ENCODE results near the gene SORCS1. TPM values are rescaled to one million over a fixed set of nuclear protein-coding genes. Genes with fewer than 3 reads are reported as not detected.

SORCS1 gene
- total RNA-seq, 2 donors from 2014 or later: not detected

DNA sequence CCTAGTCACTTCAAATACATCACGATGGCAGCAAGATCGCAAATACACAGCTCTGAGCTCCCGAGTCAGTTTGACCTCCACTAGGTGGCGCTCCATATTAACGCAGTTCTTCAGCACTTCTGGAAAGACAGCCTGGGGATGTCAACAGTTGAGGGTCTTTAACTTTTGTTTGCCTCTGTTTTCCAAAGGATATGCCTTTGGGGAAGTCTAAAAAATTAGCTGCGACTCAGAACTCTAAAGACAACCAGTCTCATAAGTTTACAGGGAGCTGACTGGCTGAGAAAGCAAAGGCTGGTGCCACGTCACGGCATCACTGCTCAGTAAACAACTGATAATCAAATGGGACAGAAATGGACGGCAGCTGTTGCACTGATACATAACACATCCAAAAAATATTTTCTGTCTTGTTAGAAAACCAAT lies 458.8 kb downstream of the SORCS1 start:
- peaks cover 2 to 8% of the 10 kb centered on the region in 2 donors for H3K27me3 Mint-ChIP-seq
- no peaks in the 10 kb centered on the region for H3K36me3 Mint-ChIP-seq
- DNase-seq (ENCODE audit: low spot score) (no peak), ATAC-seq (no peak)
- no peaks in the 10 kb centered on the region for H3K4me1 Mint-ChIP-seq (ENCODE audit: low read depth in 2 of 2)
- no peak overlapping the region for H3K27ac Mint-ChIP-seq
- H3K4me3 Mint-ChIP-seq: no peak overlapping the region
- no peaks in the 10 kb centered on the region for H3K9me3 Mint-ChIP-seq

DNA sequence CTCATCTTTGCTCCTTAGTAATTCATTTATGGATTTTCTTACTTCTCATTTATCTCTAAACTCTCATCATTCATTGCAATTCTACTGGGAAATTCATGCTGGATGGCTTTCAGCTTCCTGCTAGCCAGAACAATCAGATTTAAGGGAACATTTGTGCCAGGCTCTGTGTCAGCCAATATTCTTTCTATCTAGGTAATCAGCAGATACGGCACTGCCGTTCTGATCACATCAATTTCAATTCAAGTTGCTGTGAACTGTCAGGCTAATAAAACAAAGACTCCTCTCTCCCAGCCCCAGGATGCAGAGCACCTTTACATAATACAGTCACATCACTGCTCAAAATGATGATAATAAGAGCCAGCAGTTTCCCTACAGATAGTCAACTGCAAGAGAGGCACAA lies 468.3 kb downstream of the SORCS1 start:
- Mint-ChIP-seq H3K9me3 (peaks cover 6% of the 10 kb centered on the region), H3K27me3 (peaks cover 10 to 32% of the 10 kb centered on the region in 2 donors), H3K4me1 (ENCODE audit: low read depth in 2 of 2) (no peaks in the 10 kb centered on the region), H3K4me3 (no peak overlapping the region), H3K36me3 (no peaks in the 10 kb centered on the region), H3K27ac (no peak overlapping the region)
- DNase-seq (ENCODE audit: low spot score) (no peak), ATAC-seq (no peak)

DNA sequence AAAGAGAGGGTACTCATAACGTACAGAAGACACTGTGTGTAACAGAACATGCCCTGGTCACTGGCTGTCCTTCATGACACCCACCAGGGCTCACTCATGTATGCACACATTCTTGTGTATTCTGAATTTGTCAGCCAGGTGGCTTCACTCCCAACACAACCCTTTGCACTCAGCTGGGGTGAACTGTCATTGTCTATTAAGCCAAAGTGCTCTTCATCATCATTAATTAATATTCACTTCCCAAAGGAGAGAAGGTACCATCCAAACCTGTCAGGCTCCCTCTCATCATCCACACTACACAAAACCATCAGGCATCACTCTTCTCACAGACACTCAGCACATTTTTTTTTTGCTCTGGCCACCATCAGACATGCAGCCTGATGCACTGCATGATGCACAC lies 469.8 kb downstream of the SORCS1 start:
- no peak overlapping the region for H3K4me3 Mint-ChIP-seq
- H3K27me3 Mint-ChIP-seq: peaks cover 10 to 32% of the 10 kb centered on the region in 2 donors
- peaks cover 6% of the 10 kb centered on the region for H3K9me3 Mint-ChIP-seq
- DNase-seq (ENCODE audit: low spot score) (no peak), ATAC-seq (no peak)
- no peaks in the 10 kb centered on the region for H3K36me3 Mint-ChIP-seq
- H3K27ac Mint-ChIP-seq: no peak overlapping the region
- H3K4me1 Mint-ChIP-seq (ENCODE audit: low read depth in 2 of 2): no peaks in the 10 kb centered on the region

DNA sequence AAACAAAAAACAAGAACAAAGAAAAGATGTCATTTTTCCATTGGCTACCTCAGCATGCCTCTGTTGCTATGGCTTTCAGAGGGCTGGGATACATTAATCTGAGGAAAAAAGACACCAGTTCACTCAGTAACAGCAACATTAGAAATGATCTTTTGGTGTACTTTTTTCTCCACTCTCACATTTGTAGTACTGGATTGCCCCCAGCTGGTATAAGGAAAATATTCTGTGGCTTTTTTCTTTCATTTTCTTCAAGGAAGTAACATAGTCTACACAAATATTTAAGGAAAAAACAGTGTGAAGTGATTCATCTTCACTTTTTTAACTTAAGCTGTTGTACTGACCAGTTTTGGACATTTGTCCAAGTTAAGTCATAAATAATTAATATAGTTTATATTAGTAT lies 482.3 kb downstream of the SORCS1 start:
- no peak for ATAC-seq
- no peaks in the 10 kb centered on the region for H3K9me3 Mint-ChIP-seq

GRCh38 chr10:106680061-106680460 lies 484.4 kb downstream of the SORCS1 start:
- H3K36me3 Mint-ChIP-seq: no peaks in the 10 kb centered on the region
- DNase-seq (ENCODE audit: low spot score): no peak
- peaks cover 6% of the 10 kb centered on the region for H3K9me3 Mint-ChIP-seq
- H3K4me1 Mint-ChIP-seq (ENCODE audit: low read depth in 2 of 2): no peaks in the 10 kb centered on the region
- ATAC-seq: no peak
- peaks cover 5 to 12% of the 10 kb centered on the region in 2 donors for H3K27me3 Mint-ChIP-seq
- no peak overlapping the region for H3K27ac Mint-ChIP-seq
- H3K4me3 Mint-ChIP-seq: no peak overlapping the region

More for the DNA sequence above, 482.3 kb downstream of the SORCS1 start:
- H3K27ac Mint-ChIP-seq: no peak overlapping the region
- H3K4me3 Mint-ChIP-seq: no peak overlapping the region
- H3K36me3 Mint-ChIP-seq: no peaks in the 10 kb centered on the region
- DNase-seq (ENCODE audit: low spot score): no peak
- no peaks in the 10 kb centered on the region for H3K4me1 Mint-ChIP-seq (ENCODE audit: low read depth in 2 of 2)
- H3K27me3 Mint-ChIP-seq: peaks cover 8 to 15% of the 10 kb centered on the region in 2 donors

DNA sequence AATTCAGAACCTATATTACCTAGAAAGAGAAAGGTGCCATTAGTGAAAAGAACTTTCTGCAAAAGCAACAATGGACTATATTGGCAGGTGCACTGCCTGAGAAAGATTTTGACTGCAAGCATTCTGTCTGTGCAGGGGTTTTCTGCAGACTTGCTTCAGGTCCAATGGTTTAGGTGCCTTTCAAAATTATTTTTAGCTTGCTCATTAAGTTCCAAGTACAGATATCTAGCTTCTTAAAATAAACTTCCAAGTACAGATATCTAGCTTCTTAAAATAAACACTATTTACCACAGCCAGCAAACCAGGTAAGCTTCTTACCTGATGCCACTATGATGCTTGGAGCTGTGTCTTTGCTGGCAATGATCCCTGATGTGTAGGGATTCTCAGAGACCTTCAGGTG lies 485.2 kb downstream of the SORCS1 start:
- ATAC-seq (no peak), DNase-seq (ENCODE audit: low spot score) (no peak)
- Mint-ChIP-seq H3K36me3 (no peaks in the 10 kb centered on the region), H3K4me3 (no peak overlapping the region), H3K9me3 (peaks cover 6% of the 10 kb centered on the region), H3K4me1 (ENCODE audit: low read depth in 2 of 2) (no peaks in the 10 kb centered on the region), H3K27me3 (peaks cover 3 to 7% of the 10 kb centered on the region in 2 donors), H3K27ac (no peak overlapping the region)

GRCh38 chr10:106672517-106673175 lies 491.9 kb downstream of the SORCS1 start:
- peaks cover 6% of the 10 kb centered on the region for H3K9me3 Mint-ChIP-seq
- DNase-seq (ENCODE audit: low spot score) (no peak), ATAC-seq (no peak)
- no peaks in the 10 kb centered on the region for H3K27me3 Mint-ChIP-seq
- no peaks in the 10 kb centered on the region for H3K36me3 Mint-ChIP-seq
- no peak overlapping the region for H3K4me3 Mint-ChIP-seq
- no peak overlapping the region for H3K27ac Mint-ChIP-seq
- no peaks in the 10 kb centered on the region for H3K4me1 Mint-ChIP-seq (ENCODE audit: low read depth in 2 of 2)

GRCh38 chr10:106661767-106662140 lies 502.8 kb downstream of the SORCS1 start:
- H3K4me1 Mint-ChIP-seq (ENCODE audit: low read depth in 2 of 2): no peaks in the 10 kb centered on the region
- H3K4me3 Mint-ChIP-seq: no peak overlapping the region
- no peak overlapping the region for H3K27ac Mint-ChIP-seq
- ATAC-seq (no peak), DNase-seq (ENCODE audit: low spot score) (no peak)
- no peaks in the 10 kb centered on the region for H3K36me3 Mint-ChIP-seq
- no peaks in the 10 kb centered on the region for H3K9me3 Mint-ChIP-seq
- no peaks in the 10 kb centered on the region for H3K27me3 Mint-ChIP-seq

DNA sequence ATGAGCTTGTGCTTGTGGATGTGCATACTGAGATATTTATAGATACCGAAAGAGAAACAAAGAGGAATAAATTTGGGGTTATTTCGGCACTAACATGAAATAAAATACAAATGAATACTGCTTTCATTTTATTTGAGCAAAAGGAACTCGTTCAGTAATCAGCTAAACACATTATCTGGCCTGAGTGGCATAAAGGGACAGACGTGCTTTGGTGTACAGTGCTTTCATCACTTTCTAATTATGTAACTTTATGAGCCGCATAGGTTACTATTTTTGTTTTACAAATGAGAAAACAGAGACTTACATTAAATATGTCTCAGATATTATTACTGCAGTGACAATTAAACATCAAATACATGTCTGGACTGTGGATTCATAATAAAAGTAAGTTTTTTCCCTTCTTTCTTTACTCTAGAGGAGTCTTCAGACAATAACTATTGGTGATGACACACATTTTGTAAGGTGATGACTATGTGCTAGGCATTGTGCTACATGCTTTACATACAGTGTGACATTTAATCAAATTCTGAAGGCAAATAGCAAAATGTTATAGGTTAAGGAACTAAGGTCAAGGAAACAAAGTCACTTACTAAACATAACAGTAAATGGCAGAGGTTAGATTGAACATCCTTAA lies 503.3 kb downstream of the SORCS1 start:
- no peaks in the 10 kb centered on the region for H3K36me3 Mint-ChIP-seq
- ATAC-seq (no peak), DNase-seq (ENCODE audit: low spot score) (no peak)
- H3K4me3 Mint-ChIP-seq: no peak overlapping the region
- no peak overlapping the region for H3K27ac Mint-ChIP-seq
- H3K9me3 Mint-ChIP-seq: no peaks in the 10 kb centered on the region
- no peaks in the 10 kb centered on the region for H3K27me3 Mint-ChIP-seq
- no peaks in the 10 kb centered on the region for H3K4me1 Mint-ChIP-seq (ENCODE audit: low read depth in 2 of 2)

GRCh38 chr10:106660550-106660949 lies 504.0 kb downstream of the SORCS1 start:
- H3K4me1 Mint-ChIP-seq (ENCODE audit: low read depth in 2 of 2): no peaks in the 10 kb centered on the region
- no peak for ATAC-seq

DNA sequence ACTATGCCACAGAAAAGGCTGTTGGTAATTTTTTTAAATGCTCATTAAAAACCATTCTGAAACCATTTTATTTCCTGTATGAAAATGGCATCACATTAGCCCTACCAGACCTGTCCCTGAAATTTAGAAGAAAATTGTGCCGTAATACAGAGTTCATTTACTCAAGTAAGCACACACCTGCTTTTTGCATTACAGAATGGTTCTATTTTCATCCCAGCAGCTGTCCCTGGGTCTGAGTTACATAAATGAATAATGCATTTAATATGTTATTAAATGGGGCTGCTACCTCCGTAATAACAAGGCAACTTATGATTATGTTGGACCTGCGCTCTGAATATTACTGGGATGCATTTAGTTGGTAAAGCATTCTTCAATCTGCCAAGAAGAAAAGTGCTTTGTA lies 508.9 kb downstream of the SORCS1 start:
- Mint-ChIP-seq H3K27ac (no peak overlapping the region), H3K4me1 (ENCODE audit: low read depth in 2 of 2) (no peaks in the 10 kb centered on the region), H3K4me3 (no peak overlapping the region), H3K36me3 (no peaks in the 10 kb centered on the region), H3K9me3 (no peaks in the 10 kb centered on the region), H3K27me3 (peaks cover 0 to 2% of the 10 kb centered on the region in 2 donors)
- no peak for DNase-seq (ENCODE audit: low spot score)
- ATAC-seq: no peak

More at GRCh38 chr10:106660550-106660949, 504.0 kb downstream of the SORCS1 start:
- no peak overlapping the region for H3K4me3 Mint-ChIP-seq
- no peaks in the 10 kb centered on the region for H3K27me3 Mint-ChIP-seq
- no peaks in the 10 kb centered on the region for H3K9me3 Mint-ChIP-seq
- no peak for DNase-seq (ENCODE audit: low spot score)
- no peaks in the 10 kb centered on the region for H3K36me3 Mint-ChIP-seq
- no peak overlapping the region for H3K27ac Mint-ChIP-seq

DNA sequence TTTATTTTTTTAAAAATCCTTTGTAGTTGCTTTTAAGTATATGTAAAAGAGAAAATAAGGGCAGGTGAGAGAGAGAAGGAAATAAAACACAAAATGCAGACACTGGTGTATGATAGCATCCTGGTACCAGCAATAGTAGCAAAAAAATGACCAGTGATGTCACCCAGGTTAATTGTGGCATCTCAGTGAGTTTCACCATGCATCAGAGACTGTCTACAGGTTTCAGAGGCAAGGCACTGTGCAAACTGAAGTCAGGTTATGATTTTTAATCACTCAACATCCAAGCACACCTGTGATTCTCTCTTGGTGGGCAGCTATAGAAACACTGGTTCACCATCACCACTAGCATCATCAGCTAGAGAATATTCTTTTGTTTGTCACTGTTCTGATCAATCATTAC lies 509.3 kb downstream of the SORCS1 start:
- Mint-ChIP-seq H3K4me3 (no peak overlapping the region), H3K9me3 (no peaks in the 10 kb centered on the region), H3K27me3 (peaks cover 0 to 2% of the 10 kb centered on the region in 2 donors), H3K27ac (no peak overlapping the region), H3K4me1 (ENCODE audit: low read depth in 2 of 2) (no peaks in the 10 kb centered on the region), H3K36me3 (no peaks in the 10 kb centered on the region)
- ATAC-seq: no peak
- DNase-seq (ENCODE audit: low spot score): no peak

- no peaks in the 10 kb centered on the region for H3K36me3 Mint-ChIP-seq
- peaks cover 2 to 8% of the 10 kb centered on the region in 2 donors for H3K27me3 Mint-ChIP-seq
- no peaks in the 10 kb centered on the region for H3K9me3 Mint-ChIP-seq
- no peak overlapping the region for H3K27ac Mint-ChIP-seq
- H3K4me1 Mint-ChIP-seq (ENCODE audit: low read depth in 2 of 2): no peaks in the 10 kb centered on the region
- DNase-seq (ENCODE audit: low spot score): no peak
- ATAC-seq: no peak
- H3K4me3 Mint-ChIP-seq: no peak overlapping the region
Observed at GRCh38 chr10:106652279-106652678, 512.2 kb downstream of the SORCS1 start.

GRCh38 chr10:106648534-106649481 lies 515.7 kb downstream of the SORCS1 start:
- Mint-ChIP-seq H3K4me1 (ENCODE audit: low read depth in 2 of 2) (no peaks in the 10 kb centered on the region), H3K4me3 (no peak overlapping the region), H3K36me3 (no peaks in the 10 kb centered on the region), H3K9me3 (no peaks in the 10 kb centered on the region), H3K27ac (no peak overlapping the region), H3K27me3 (peaks cover 2 to 8% of the 10 kb centered on the region in 2 donors)
- ATAC-seq (no peak), DNase-seq (ENCODE audit: low spot score) (no peak)

All from natural killer cell treated with Interleukin-12 subunit alpha and Interleukin-12 subunit beta and Interleukin-15 and Interleukin-18, amount 100 ng/mL, for 72 hours (primary cell).